Stomach (tissue), 4 donors: ENCODE data around the gene CRACR2A.

Source experiments
- CTCF ChIP-seq, 7 experiments: fragments of 450-650 bp in 4 of 7; fragments of 200-600 bp in 3 of 7; sonication (generic) in 3 of 7; IDR thresholded peaks; one replicate each; pipeline ENCODE4 v1.5.1; 2016 to 2019; ENCODE audit warnings: antibody characterized with exemption in 7 of 7, control low read depth in 2 of 7, mild to moderate bottlenecking in 1 of 7
- EP300 ChIP-seq: sonication (generic); formaldehyde crosslinking; IDR thresholded peaks from one replicate; pipeline ENCODE4 v1.6.1; 2017; ENCODE audit warnings: antibody characterized with exemption
- POLR2A ChIP-seq, 4 donors: fragments of 450-650 bp; IDR thresholded peaks; one replicate each; pipeline ENCODE4 v1.6.1; 2016; ENCODE audit warnings: antibody characterized with exemption in 4 of 4, control low read depth in 2 of 4, mild to moderate bottlenecking in 1 of 4, moderate library complexity in 1 of 4
- POLR2AphosphoS5 ChIP-seq, 3 donors: sonication (generic); formaldehyde crosslinking; IDR thresholded peaks; one replicate each; pipeline ENCODE4 v1.6.1; 2016; ENCODE audit warnings: antibody characterized with exemption in 3 of 3

GRCh38 chr12:3595721-3596120 is 157.2 kb downstream of the CRACR2A start:
- no peak for TF ChIP-seq CTCF (IDR thresholded peaks at IDR 0.05)
- no peak for TF ChIP-seq EP300
- no peak for TF ChIP-seq POLR2A (IDR thresholded peaks at IDR 0.05)
- no peak for TF ChIP-seq POLR2AphosphoS5 (IDR thresholded peaks at IDR 0.05)
